Nephron progenitor cell (in vitro differentiated cells): Measurements from ENCODE around the gene ITGB7.

ENCODE experiments used
- DNase-seq: peaks from one replicate; pipeline ENCODE4 v3.0.0; 2021
- H3K27ac Mint-ChIP-seq: 2 replicates; pipeline ENCODE4 v1.8.0; 2021; ENCODE audit warnings: mild to moderate bottlenecking, moderate library complexity, mixed read lengths
- H3K27me3 Mint-ChIP-seq: 2 replicates; pipeline ENCODE4 v1.8.0; 2021; ENCODE audit warnings: mild to moderate bottlenecking, low read depth, mixed read lengths; ENCODE audit not compliant: poor library complexity
- H3K36me3 Mint-ChIP-seq: 2 replicates; pipeline ENCODE4 v1.8.0; 2021; ENCODE audit warnings: low read depth, mixed read lengths
- H3K4me1 Mint-ChIP-seq: 2 replicates; pipeline ENCODE4 v1.8.0; 2021; ENCODE audit warnings: mixed read lengths
- H3K4me3 Mint-ChIP-seq: 2 replicates; pipeline ENCODE4 v1.8.0; 2021; ENCODE audit warnings: mild to moderate bottlenecking, moderate library complexity, mixed read lengths
- H3K9me3 Mint-ChIP-seq: 2 replicates; pipeline ENCODE4 v1.8.0; 2021; ENCODE audit warnings: mild to moderate bottlenecking, moderate library complexity, mixed read lengths
- CTCF ChIP-seq: fragments of 200-600 bp; sonication (generic); IDR thresholded peaks from 2 replicates; pipeline ENCODE4 v1.5.0; 2021; ENCODE audit warnings: antibody characterized with exemption

ITGB7 gene

DNA sequence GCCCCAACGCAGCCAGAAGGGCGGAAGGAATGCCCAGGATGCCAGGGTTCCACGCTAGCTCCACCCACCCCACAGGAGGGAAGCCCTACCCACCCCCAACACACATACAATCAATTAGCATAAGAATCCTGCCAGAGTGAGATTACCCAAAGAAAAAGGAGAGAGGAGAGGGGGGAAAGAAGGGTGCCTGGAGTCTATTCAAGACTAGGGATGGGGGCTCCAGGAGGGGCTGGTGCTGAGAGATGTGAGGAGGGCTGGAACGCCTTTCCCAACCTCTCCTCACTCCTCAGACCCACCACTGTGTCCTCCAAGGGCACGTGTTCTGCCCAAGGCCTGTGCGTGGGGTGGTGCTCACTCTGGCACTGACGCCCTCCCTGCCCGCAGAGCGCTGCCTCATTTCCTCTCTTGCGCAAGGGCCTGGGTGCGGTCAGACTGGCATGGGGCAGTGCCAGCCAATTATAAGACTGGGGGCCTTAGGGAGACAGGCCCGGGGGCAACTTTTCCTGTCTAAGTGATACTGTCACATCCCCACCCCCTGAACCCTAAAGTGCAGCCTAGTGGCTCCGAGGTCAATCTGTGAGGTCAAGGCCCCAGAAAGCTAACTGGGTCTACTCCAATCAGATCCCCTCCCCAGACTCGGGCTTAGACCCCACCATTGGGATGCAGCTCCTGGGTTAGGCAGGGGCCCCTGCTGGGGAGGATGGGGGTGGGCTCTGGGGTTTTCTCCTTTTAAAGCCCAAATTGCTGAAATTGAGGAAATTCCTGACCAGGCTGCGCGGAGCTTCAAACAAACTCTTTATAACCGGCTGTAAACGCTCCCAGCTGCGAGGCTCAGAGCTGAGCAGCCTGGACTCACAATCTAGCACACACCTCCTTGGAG lies 10.2 kb upstream of the ITGB7 start:
- Mint-ChIP-seq H3K27me3 (no peaks in the 10 kb centered on the region), H3K27ac (peak overlapping the region; percentile 91), H3K9me3 (no peaks in the 10 kb centered on the region), H3K4me1 (peaks cover 65% of the 10 kb centered on the region), H3K36me3 (peaks cover 8% of the 10 kb centered on the region), H3K4me3 (peak overlapping the region; percentile 77)
- DNase-seq, result no peak
- no peak for TF ChIP-seq CTCF

DNA sequence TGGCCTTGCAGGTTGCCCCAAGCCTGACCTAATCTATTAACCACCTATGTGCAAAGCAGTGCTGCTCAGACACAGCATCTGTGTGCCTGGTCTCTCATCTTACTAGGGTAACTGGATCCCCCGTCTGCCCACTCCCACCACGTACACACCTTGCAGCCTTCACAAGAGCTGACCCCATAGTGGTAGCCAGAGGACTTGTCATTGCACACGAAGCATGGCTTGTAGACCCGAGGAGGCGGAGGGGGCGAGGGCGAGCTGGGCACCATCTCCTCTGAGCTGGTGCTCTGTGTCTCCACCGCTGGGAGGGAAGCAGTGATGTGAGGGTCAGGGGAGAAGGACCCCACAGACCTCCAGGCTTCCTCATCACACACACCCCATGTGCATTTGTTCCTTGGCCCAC lies 8.4 kb upstream of the ITGB7 start:
- H3K9me3 Mint-ChIP-seq, result no peaks in the 10 kb centered on the region
- TF ChIP-seq CTCF, result no peak
- peaks cover 13% of the 10 kb centered on the region for H3K36me3 Mint-ChIP-seq
- no peak overlapping the region for H3K4me3 Mint-ChIP-seq
- no peaks in the 10 kb centered on the region for H3K27me3 Mint-ChIP-seq
- DNase-seq, result no peak
- peak overlapping the region; percentile 62 for H3K27ac Mint-ChIP-seq
- peaks cover 59% of the 10 kb centered on the region for H3K4me1 Mint-ChIP-seq

DNA sequence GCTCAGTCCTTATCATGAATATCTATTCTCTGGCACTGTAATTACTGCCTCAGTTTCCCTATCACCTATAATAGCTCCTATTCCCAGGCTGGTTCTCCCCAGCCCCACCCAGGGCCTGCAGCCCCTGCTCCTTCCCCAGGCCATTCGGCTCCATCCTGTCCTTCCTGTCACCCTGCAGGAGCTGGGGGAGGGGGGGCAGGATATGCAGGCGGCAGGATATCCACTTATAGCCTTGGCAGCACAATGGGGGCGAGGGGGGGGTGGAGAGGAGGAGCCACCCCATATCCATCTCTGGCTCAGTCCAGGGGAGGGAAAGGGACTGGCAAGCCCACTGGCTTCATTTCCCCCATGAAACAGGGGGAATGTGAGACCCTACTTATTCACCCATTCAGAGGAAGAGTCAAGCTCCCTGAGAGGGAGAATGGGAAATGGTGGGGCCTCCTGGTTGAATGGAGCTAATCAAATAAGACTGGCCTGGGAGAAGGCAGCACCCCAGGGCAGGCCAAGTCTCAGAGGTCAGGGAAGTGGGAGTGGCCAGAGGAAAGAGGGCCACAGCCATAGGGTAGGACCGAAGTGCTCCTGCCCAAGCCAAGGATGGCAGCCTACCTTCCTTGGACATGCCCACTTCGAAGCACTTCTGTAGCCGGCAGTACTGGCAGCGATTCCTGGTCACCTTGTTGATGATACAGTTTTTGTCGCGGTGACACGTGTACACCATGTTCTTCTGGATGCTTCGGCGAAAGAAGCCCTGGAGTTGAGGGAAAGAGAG lies 7.8 kb upstream of the ITGB7 start:
- Mint-ChIP-seq H3K36me3 (peaks cover 13% of the 10 kb centered on the region), H3K27ac (no peak overlapping the region), H3K4me1 (peaks cover 59% of the 10 kb centered on the region), H3K9me3 (no peaks in the 10 kb centered on the region), H3K4me3 (no peak overlapping the region), H3K27me3 (no peaks in the 10 kb centered on the region)
- no peak for TF ChIP-seq CTCF
- no peak for DNase-seq

DNA sequence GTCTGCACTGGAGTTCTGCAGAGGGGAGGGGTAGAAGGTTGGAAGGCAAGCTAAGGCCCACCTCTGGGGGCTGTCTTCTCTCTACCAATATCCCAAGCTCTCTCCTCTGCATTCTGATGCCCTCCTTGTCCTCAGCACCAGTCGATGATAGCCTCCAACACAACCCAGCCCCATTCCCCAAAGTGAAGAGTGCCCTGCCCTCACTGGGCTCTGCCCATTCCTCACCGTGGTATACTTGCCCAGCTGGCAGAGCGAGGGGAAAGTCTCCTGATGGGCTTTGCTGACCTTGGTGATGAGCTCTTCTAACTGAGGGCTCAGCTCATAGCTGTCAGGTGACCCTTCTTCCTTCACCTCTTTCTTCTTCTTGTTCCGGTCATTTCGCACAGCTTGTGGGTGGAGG lies 7.2 kb upstream of the ITGB7 start:
- no peak for TF ChIP-seq CTCF
- DNase-seq, result no peak
- no peak overlapping the region for H3K4me3 Mint-ChIP-seq
- H3K27ac Mint-ChIP-seq, result no peak overlapping the region
- peaks cover 53% of the 10 kb centered on the region for H3K4me1 Mint-ChIP-seq
- peaks cover 13% of the 10 kb centered on the region for H3K36me3 Mint-ChIP-seq
- H3K27me3 Mint-ChIP-seq, result no peaks in the 10 kb centered on the region
- no peaks in the 10 kb centered on the region for H3K9me3 Mint-ChIP-seq

DNA sequence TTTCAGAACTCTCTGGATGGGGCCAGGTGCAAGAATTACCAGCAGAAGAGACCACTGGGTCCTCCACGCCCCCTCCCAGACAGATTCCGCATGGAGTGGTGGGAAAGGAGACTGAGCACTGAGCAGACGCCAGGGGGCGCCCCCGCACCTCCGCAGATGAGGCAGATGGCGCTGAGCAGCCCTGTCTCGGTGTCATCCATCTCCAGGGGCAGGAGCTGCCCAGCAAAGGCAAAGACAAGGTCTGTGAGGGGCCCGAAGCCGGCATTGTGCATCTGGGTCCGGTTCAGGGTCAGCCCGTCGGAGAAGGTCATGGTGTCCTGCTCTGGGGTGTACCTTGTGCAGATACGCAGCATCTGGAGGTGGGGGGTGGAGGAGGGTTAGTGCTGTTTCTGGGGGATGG lies 6.3 kb upstream of the ITGB7 start:
- Mint-ChIP-seq H3K4me3 (no peak overlapping the region), H3K27me3 (no peaks in the 10 kb centered on the region), H3K9me3 (no peaks in the 10 kb centered on the region), H3K4me1 (peaks cover 53% of the 10 kb centered on the region), H3K36me3 (peaks cover 13% of the 10 kb centered on the region), H3K27ac (no peak overlapping the region)
- DNase-seq, result peak; percentile 96
- TF ChIP-seq CTCF, result peak; percentile 91
